Liver (tissue), 9 donors: ENCODE measurements around the gene NEIL3. TPM values are rescaled to one million over a fixed set of nuclear protein-coding genes. Genes with fewer than 3 reads are reported as not detected.

Source experiments
- DNase-seq: peaks from one replicate; pipeline ENCODE4 v3.0.0-alpha.2; 2017; ENCODE audit warnings: low spot score
- H3K27ac ChIP-seq, 2 donors: one replicate each; pipeline ENCODE4 v1.7.0; 2013; ENCODE audit warnings: inconsistent platforms in 2 of 2, low read length in 2 of 2, control low read depth in 1 of 2, low read depth in 1 of 2, mild to moderate bottlenecking in 1 of 2
- H3K27me3 ChIP-seq, 4 donors: one replicate each; pipeline versions ENCODE4 v1.6.1 to v1.7.0; 2013; ENCODE audit warnings: low read length in 3 of 4, inconsistent platforms in 1 of 4, mild to moderate bottlenecking in 1 of 4, moderate library complexity in 1 of 4; ENCODE audit not compliant: control insufficient read depth in 4 of 4, insufficient read depth in 4 of 4
- H3K36me3 ChIP-seq, 4 donors: one replicate each; pipeline versions ENCODE4 v1.6.1 to v1.7.0; 2013; ENCODE audit warnings: low read length in 3 of 4, mild to moderate bottlenecking in 3 of 4, low read depth in 1 of 4, moderate library complexity in 1 of 4; ENCODE audit not compliant: control insufficient read depth in 4 of 4, insufficient read depth in 3 of 4
- H3K4me1 ChIP-seq, 4 donors: one replicate each; pipeline versions ENCODE4 v1.6.1 to v1.7.0; 2013; ENCODE audit warnings: low read length in 3 of 4, mild to moderate bottlenecking in 3 of 4, moderate library complexity in 1 of 4; ENCODE audit not compliant: control insufficient read depth in 4 of 4, insufficient read depth in 4 of 4
- H3K4me3 ChIP-seq, 3 donors: one replicate each; pipeline versions ENCODE4 v1.6.1 to v1.7.0; 2013; ENCODE audit warnings: low read length in 3 of 3, control low read depth in 1 of 3, low read depth in 1 of 3, mild to moderate bottlenecking in 1 of 3
- H3K9ac ChIP-seq, 2 donors: one replicate each; pipeline ENCODE4 v1.7.0; 2013; ENCODE audit warnings: low read length in 2 of 2, mild to moderate bottlenecking in 2 of 2, moderate library complexity in 2 of 2, control low read depth in 1 of 2, low read depth in 1 of 2
- H3K9me3 ChIP-seq, 4 donors: one replicate each; pipeline versions ENCODE4 v1.6.1 to v1.7.0; 2013; ENCODE audit warnings: low read length in 3 of 4; ENCODE audit not compliant: control insufficient read depth in 4 of 4
- EGR1 ChIP-seq, 2 donors: IDR thresholded peaks; 2 replicates each; pipeline ENCODE4 v1.6.1; 2016 to 2018; ENCODE audit warnings: antibody characterized with exemption in 2 of 2, low read depth in 2 of 2
- FOXA1 ChIP-seq: IDR thresholded peaks from 2 replicates; pipeline ENCODE4 v1.6.1; 2016; ENCODE audit warnings: antibody characterized with exemption
- FOXA2 ChIP-seq: IDR thresholded peaks from 2 replicates; pipeline ENCODE4 v1.6.1; 2016; ENCODE audit warnings: antibody characterized with exemption
- GABPA ChIP-seq, 2 donors: IDR thresholded peaks in 1 of 2; conservative IDR thresholded peaks in 1 of 2; 2 replicates each; pipeline ENCODE4 v1.6.1; 2016; ENCODE audit warnings: antibody characterized with exemption in 2 of 2, mild to moderate bottlenecking in 1 of 2, moderate library complexity in 1 of 2
- HNF4A ChIP-seq, 2 donors: conservative IDR thresholded peaks; 2 replicates each; pipeline ENCODE4 v1.6.1; 2016; ENCODE audit warnings: antibody characterized with exemption in 2 of 2, mild to moderate bottlenecking in 2 of 2
- HNF4G ChIP-seq: IDR thresholded peaks from 2 replicates; pipeline ENCODE4 v1.6.1; 2016; ENCODE audit warnings: antibody characterized with exemption
- JUND ChIP-seq, 2 donors: IDR thresholded peaks; 2 replicates each; pipeline ENCODE4 v1.6.1; 2016; ENCODE audit warnings: antibody characterized with exemption in 2 of 2
- NR2F2 ChIP-seq: IDR thresholded peaks from 2 replicates; pipeline ENCODE4 v1.6.1; 2016; ENCODE audit warnings: antibody characterized with exemption
- RAD21 ChIP-seq, 2 donors: IDR thresholded peaks; 2 replicates each; pipeline ENCODE4 v1.6.1; 2016; ENCODE audit warnings: antibody characterized with exemption in 2 of 2, mild to moderate bottlenecking in 2 of 2
- RXRA ChIP-seq, 2 donors: IDR thresholded peaks; 2 replicates each; pipeline ENCODE4 v1.6.1; 2017 to 2018; ENCODE audit warnings: antibody characterized with exemption in 2 of 2, mild to moderate bottlenecking in 1 of 2
- SP1 ChIP-seq: IDR thresholded peaks from 2 replicates; pipeline ENCODE4 v1.6.1; 2018; ENCODE audit warnings: antibody characterized with exemption, mild to moderate bottlenecking
- TAF1 ChIP-seq: conservative IDR thresholded peaks from 2 replicates; pipeline ENCODE4 v1.6.1; 2016; ENCODE audit warnings: antibody characterized with exemption, mild to moderate bottlenecking
- WGBS: extraction: QIAGEN DNeasy Blood & Tissue Kit; methylation state at CpG from one replicate; pipeline ENCODE4 v1.1.7; 2013; 5-methylcytosine and 5-hydroxymethylcytosine counted together
- polyA plus RNA-seq, 2 donors: library from polyadenylated mRNA; stranded (reverse) in 1 of 2; unstranded in 1 of 2; fragments of 200-250 nt in 1 of 2; fragments of >200 nt in 1 of 2; fragmentation: Nextera tagmentation in 1 of 2; extraction: Ambion mirVana in 1 of 2; gene quantifications; one replicate each; pipeline versions ENCODE4 v1.2.1 to v1.2.3, GENCODE V29; 2013 to 2015
- total RNA-seq, 2 donors: library from RNA; depleted of rRNA; stranded (reverse); fragments of >200 nt; gene quantifications; one replicate each; pipeline ENCODE4 v1.2.3, GENCODE V29; 2014
- TF ChIP-seq, protein P1 (sequence below): IDR thresholded peaks from 2 replicates; pipeline ENCODE4 v1.6.1; 2016; ENCODE audit warnings: antibody characterized with exemption
- TF ChIP-seq, protein P2 (sequence below): fragments of 150-350 bp; IDR thresholded peaks from 2 replicates; pipeline ENCODE4 v1.5.1; 2017; ENCODE audit warnings: improper control_type of control experiment, low read depth, low read length; ENCODE audit not compliant: missing input control
- TF ChIP-seq, protein P3 (sequence below): IDR thresholded peaks from 2 replicates; pipeline ENCODE4 v1.6.1; 2016; ENCODE audit warnings: antibody characterized with exemption
- TF ChIP-seq, protein P4 (sequence below): IDR thresholded peaks from 2 replicates; pipeline ENCODE4 v1.6.1; 2016; ENCODE audit warnings: antibody characterized with exemption
- TF ChIP-seq, protein P5 (sequence below): IDR thresholded peaks from 2 replicates; pipeline ENCODE4 v1.6.1; 2016; ENCODE audit warnings: antibody characterized with exemption, mild to moderate bottlenecking
- donor health status: healthy.
- donor health status: healthy.
- donor health status: healthy.
- donor health status: healthy.
- donor health status: healthy.

The NEIL3 gene
- total and polyA plus RNA-seq, 4 donors: 0.07 to 11.0 (median 0.19) TPM

DNA sequence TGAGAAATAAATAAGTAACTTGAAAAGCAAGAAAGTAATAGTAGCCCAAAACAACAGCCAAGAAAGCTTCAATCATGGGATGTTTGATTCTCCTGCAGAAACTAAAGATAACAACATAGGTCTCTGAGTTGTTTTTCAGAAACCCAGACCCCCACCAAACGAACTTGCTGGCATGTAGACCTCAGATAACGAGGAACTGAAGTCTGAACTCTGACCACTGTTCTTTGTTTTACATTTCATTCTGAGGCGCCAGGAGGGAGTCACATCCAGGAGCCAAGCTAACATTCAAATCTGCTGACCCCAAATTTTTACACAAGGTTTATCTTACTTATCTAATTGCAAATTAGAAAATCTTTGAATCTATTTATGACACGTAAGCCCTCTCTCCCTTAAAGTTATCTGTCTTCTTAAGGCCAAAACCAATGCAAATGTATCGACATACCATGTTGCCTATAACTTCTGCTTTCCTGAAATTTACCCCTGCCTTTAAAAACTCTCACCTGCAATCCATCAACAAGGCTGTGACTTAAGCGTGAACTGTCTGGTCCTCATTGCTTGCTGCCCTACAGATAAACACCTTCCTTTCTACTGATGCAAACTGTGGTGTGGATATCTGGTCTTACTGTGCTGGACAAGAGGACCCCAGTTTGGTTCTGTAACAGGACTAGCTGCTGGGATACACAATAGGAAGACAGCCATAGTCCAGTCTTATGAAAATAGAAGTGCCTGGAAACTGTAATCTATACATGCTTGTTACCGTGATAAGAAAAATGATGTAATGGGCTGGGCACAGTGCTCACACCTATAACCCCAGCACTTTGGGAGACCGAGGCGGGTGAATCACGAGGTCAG, 37.5 kb upstream of the NEIL3 start:
- TF ChIP-seq EGR1 (IDR thresholded peaks at IDR 0.05; ENCODE audit: low read depth in 2 of 2) (no peak), GABPA (IDR thresholded peaks at IDR 0.05 in 1 of 2, conservative IDR thresholded peaks at IDR 0.05 in 1 of 2) (no peak), RXRA (IDR thresholded peaks at IDR 0.05) (no peak), HNF4A (conservative IDR thresholded peaks at IDR 0.05) (no peak), FOXA1 (no peak)
- TF ChIP-seq, protein P1, sequence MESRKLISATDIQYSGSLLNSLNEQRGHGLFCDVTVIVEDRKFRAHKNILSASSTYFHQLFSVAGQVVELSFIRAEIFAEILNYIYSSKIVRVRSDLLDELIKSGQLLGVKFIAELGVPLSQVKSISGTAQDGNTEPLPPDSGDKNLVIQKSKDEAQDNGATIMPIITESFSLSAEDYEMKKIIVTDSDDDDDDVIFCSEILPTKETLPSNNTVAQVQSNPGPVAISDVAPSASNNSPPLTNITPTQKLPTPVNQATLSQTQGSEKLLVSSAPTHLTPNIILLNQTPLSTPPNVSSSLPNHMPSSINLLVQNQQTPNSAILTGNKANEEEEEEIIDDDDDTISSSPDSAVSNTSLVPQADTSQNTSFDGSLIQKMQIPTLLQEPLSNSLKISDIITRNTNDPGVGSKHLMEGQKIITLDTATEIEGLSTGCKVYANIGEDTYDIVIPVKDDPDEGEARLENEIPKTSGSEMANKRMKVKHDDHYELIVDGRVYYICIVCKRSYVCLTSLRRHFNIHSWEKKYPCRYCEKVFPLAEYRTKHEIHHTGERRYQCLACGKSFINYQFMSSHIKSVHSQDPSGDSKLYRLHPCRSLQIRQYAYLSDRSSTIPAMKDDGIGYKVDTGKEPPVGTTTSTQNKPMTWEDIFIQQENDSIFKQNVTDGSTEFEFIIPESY: no peak
- 67% methylated on average over 10 of the region's 10 CpGs for WGBS
- DNase-seq: no peak

DNA sequence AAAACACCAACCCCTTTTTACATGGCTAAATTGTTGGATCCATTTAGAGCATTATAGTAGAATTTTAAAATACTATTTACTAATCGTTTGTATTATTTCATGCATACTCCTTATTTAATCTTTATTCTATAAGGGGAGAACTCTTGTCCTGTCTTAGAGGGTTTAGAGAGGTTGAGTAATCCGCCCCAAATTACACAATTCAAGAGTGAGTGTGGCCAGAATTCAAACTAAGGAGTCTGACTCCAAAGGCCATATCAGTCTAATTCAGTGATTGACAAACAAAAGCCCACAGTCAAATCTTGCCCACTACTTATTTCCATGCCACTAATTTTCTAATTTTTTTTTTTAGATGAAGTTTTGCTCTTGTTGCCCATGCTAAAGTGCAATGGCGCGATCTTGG, 33.7 kb upstream of the NEIL3 start:
- Histone ChIP-seq H3K9me3 (no peaks in the 10 kb centered on the region), H3K27me3 (peaks cover 0 to 4% (median 1%) of the 10 kb centered on the region in 4 donors), H3K27ac (no peak overlapping the region), H3K9ac (no peak overlapping the region), H3K36me3 (no peaks in the 10 kb centered on the region), H3K4me3 (no peak overlapping the region), H3K4me1 (no peaks in the 10 kb centered on the region)
- no peak for DNase-seq
- TF ChIP-seq FOXA1: no peak
- TF ChIP-seq, protein P2, sequence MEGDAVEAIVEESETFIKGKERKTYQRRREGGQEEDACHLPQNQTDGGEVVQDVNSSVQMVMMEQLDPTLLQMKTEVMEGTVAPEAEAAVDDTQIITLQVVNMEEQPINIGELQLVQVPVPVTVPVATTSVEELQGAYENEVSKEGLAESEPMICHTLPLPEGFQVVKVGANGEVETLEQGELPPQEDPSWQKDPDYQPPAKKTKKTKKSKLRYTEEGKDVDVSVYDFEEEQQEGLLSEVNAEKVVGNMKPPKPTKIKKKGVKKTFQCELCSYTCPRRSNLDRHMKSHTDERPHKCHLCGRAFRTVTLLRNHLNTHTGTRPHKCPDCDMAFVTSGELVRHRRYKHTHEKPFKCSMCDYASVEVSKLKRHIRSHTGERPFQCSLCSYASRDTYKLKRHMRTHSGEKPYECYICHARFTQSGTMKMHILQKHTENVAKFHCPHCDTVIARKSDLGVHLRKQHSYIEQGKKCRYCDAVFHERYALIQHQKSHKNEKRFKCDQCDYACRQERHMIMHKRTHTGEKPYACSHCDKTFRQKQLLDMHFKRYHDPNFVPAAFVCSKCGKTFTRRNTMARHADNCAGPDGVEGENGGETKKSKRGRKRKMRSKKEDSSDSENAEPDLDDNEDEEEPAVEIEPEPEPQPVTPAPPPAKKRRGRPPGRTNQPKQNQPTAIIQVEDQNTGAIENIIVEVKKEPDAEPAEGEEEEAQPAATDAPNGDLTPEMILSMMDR: no peak
- TF ChIP-seq RXRA (IDR thresholded peaks at IDR 0.05): no peak
- TF ChIP-seq HNF4G: no peak
- TF ChIP-seq TAF1: no peak
- no peak for TF ChIP-seq EGR1 (IDR thresholded peaks at IDR 0.05; ENCODE audit: low read depth in 2 of 2)
- TF ChIP-seq, protein P3, sequence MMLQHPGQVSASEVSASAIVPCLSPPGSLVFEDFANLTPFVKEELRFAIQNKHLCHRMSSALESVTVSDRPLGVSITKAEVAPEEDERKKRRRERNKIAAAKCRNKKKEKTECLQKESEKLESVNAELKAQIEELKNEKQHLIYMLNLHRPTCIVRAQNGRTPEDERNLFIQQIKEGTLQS: no peak
- TF ChIP-seq, protein P1: no peak
- TF ChIP-seq, protein P4, sequence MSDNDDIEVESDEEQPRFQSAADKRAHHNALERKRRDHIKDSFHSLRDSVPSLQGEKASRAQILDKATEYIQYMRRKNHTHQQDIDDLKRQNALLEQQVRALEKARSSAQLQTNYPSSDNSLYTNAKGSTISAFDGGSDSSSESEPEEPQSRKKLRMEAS: no peak
- TF ChIP-seq, protein P5, sequence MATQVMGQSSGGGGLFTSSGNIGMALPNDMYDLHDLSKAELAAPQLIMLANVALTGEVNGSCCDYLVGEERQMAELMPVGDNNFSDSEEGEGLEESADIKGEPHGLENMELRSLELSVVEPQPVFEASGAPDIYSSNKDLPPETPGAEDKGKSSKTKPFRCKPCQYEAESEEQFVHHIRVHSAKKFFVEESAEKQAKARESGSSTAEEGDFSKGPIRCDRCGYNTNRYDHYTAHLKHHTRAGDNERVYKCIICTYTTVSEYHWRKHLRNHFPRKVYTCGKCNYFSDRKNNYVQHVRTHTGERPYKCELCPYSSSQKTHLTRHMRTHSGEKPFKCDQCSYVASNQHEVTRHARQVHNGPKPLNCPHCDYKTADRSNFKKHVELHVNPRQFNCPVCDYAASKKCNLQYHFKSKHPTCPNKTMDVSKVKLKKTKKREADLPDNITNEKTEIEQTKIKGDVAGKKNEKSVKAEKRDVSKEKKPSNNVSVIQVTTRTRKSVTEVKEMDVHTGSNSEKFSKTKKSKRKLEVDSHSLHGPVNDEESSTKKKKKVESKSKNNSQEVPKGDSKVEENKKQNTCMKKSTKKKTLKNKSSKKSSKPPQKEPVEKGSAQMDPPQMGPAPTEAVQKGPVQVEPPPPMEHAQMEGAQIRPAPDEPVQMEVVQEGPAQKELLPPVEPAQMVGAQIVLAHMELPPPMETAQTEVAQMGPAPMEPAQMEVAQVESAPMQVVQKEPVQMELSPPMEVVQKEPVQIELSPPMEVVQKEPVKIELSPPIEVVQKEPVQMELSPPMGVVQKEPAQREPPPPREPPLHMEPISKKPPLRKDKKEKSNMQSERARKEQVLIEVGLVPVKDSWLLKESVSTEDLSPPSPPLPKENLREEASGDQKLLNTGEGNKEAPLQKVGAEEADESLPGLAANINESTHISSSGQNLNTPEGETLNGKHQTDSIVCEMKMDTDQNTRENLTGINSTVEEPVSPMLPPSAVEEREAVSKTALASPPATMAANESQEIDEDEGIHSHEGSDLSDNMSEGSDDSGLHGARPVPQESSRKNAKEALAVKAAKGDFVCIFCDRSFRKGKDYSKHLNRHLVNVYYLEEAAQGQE: no peak
- TF ChIP-seq NR2F2: no peak
- TF ChIP-seq FOXA2: no peak
- no peak for TF ChIP-seq HNF4A (conservative IDR thresholded peaks at IDR 0.05)
- TF ChIP-seq SP1: no peak
- no peak for TF ChIP-seq JUND (IDR thresholded peaks at IDR 0.05)
- TF ChIP-seq RAD21 (IDR thresholded peaks at IDR 0.05): no peak
- 63% methylated on average over 4 of the region's 4 CpGs for WGBS

More for the DNA sequence above, 37.5 kb upstream of the NEIL3 start:
- Histone ChIP-seq H3K36me3 (no peaks in the 10 kb centered on the region), H3K9ac (no peak overlapping the region), H3K4me1 (no peaks in the 10 kb centered on the region), H3K27ac (no peak overlapping the region), H3K9me3 (no peaks in the 10 kb centered on the region), H3K27me3 (peaks cover 0 to 2% (median 0%) of the 10 kb centered on the region in 4 donors), H3K4me3 (no peak overlapping the region)
